GM13977 (cell line): ENCODE data around the gene ACOXL.

Experiments
- DNase-seq: peaks from one replicate; pipeline ENCODE4 v3.0.0; 2012; ENCODE audit warnings: low spot score
- CTCF ChIP-seq: IDR thresholded peaks from 2 replicates; pipeline ENCODE4 v1.5.1; 2012; ENCODE audit warnings: mild to moderate bottlenecking, control low read depth; ENCODE audit not compliant: insufficient read depth; ENCODE audit errors: extremely low read depth, missing control alignments
- in situ Hi-C: fragments of 300-500 bp; cut with MboI; formaldehyde crosslinking; loops from one replicate; pipeline ENCODE4 v1.12.0; 2022; ENCODE audit warnings: low sequenced_read_pairs, low pct_unique_long_range_greater_than_20kb, mixed read lengths, inconsistent platforms; ENCODE audit not compliant: unreplicated experiment

ACOXL gene

GRCh38 chr2:111032721-111033429 is 300.5 kb downstream of the ACOXL start:
- in situ Hi-C loops, result no loop called here
- no peak for DNase-seq
- TF ChIP-seq CTCF, result no peak

DNA sequence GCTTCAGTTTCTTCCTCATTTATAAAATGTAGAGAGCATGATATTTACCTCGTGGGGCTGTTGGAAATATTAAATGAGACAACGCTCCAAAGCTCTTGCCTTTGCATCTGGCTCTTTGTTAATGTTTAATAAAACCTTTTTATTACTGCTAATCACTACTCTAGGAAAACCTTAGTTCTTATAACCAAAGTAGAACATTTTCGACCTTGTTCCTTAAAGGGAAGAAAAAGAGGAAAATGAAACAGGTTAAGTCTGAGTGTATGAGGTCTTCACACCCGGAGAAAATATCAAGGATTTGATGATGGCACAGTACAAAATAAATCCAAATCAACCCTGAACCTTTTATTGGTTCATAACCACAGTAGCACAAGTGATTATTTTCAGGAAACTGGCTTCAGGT is 301.8 kb downstream of the ACOXL start:
- TF ChIP-seq CTCF, result no peak
- in situ Hi-C loops, result no loop called here
- DNase-seq, result no peak

GRCh38 chr2:111034606-111035005 is 302.2 kb downstream of the ACOXL start:
- in situ Hi-C loops, result no loop called here
- no peak for DNase-seq

GRCh38 chr2:111035830-111036441 is 303.6 kb downstream of the ACOXL start:
- in situ Hi-C loops, result no loop called here
- DNase-seq, result no peak
- TF ChIP-seq CTCF, result no peak

More at GRCh38 chr2:111034606-111035005, 302.2 kb downstream of the ACOXL start:
- TF ChIP-seq CTCF, result no peak

DNA sequence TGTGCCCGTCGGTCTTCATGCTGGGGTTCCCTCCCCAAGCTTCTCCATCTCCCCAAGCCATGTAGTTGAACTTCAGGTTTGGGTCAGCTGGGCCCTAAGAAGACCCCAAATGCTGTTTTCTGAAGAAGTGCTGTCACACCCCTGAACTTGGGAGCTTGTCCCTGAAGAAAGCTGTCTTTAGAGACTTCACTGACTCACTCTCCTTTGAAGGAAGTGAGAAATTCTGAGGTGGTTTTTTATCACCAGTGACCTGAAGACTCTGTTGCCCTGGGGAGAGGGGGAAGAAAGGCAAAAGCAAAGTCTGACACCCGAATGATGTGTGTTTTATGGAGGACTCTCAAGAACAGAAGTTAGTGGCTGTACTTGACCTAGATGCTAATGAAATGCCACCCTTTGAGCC is 304.8 kb downstream of the ACOXL start:
- TF ChIP-seq CTCF, result no peak
- in situ Hi-C loops, result no loop called here

GRCh38 chr2:111039628-111040383 is 307.4 kb downstream of the ACOXL start:
- TF ChIP-seq CTCF, result no peak
- DNase-seq, result no peak
- in situ Hi-C loops, result no loop called here

More for the DNA sequence above, 304.8 kb downstream of the ACOXL start:
- no peak for DNase-seq
